BE2C (cell line): ENCODE data around the gene LSAMP.

Experiments used
- DNase-seq: peaks from one replicate; pipeline ENCODE4 v3.0.0-alpha.2; 2020
- H3K27me3 ChIP-seq: fragments of 250-450 bp; sonication (Bioruptor Pico); 2 replicates; pipeline ENCODE4 v1.5.1; 2020; ENCODE audit warnings: mild to moderate bottlenecking
- H3K36me3 ChIP-seq: fragments of 250-450 bp; sonication (Bioruptor Pico); 2 replicates; pipeline ENCODE4 v1.5.1; 2020; ENCODE audit warnings: mild to moderate bottlenecking
- H3K4me1 ChIP-seq: fragments of 250-450 bp; sonication (Bioruptor Pico); 2 replicates; pipeline ENCODE4 v1.5.1; 2020
- H3K4me3 ChIP-seq: 2 replicates; pipeline ENCODE4 v1.5.1; 2011; ENCODE audit warnings: low read depth, low read length
- H3K9me3 ChIP-seq: fragments of 250-450 bp; sonication (Bioruptor Pico); 2 replicates; pipeline ENCODE4 v1.5.1; 2020
- TF ChIP-seq, protein P1 (sequence below): IDR thresholded peaks from 2 replicates; pipeline ENCODE4 v1.5.1; 2012; ENCODE audit warnings: mild to moderate bottlenecking, low read depth, low read length

Gene LSAMP

GRCh38 chr3:116337229-116337628 is 108.1 kb downstream of the LSAMP start:
- Histone ChIP-seq H3K4me3 (no peak overlapping the region), H3K27me3 (no peaks in the 10 kb centered on the region), H3K4me1 (peaks cover 4% of the 10 kb centered on the region; the same call in 1 of the 2 replicates), H3K9me3 (no peaks in the 10 kb centered on the region), H3K36me3 (no peaks in the 10 kb centered on the region)
- no peak for DNase-seq
- TF ChIP-seq, protein P1, sequence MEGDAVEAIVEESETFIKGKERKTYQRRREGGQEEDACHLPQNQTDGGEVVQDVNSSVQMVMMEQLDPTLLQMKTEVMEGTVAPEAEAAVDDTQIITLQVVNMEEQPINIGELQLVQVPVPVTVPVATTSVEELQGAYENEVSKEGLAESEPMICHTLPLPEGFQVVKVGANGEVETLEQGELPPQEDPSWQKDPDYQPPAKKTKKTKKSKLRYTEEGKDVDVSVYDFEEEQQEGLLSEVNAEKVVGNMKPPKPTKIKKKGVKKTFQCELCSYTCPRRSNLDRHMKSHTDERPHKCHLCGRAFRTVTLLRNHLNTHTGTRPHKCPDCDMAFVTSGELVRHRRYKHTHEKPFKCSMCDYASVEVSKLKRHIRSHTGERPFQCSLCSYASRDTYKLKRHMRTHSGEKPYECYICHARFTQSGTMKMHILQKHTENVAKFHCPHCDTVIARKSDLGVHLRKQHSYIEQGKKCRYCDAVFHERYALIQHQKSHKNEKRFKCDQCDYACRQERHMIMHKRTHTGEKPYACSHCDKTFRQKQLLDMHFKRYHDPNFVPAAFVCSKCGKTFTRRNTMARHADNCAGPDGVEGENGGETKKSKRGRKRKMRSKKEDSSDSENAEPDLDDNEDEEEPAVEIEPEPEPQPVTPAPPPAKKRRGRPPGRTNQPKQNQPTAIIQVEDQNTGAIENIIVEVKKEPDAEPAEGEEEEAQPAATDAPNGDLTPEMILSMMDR = peak; percentile 25; the same call in 1 of the 2 replicates

DNA sequence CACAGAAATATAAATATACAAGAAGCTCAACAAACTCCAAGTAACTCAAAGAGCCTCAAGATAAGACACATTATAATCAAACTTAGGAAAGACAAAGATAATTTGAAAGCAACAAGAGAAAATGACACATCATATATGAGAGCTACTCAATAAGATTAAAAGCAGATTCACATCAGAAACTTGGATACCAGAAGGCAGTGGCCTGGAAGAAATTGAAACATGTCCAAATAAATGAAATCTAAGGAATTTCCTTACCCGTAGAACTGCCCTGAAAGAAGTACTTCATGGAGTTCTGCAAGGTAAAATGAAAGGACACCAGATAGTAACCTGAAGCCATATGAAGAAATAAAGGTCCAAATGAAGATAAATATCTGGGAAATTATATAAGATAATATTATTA is 113.9 kb downstream of the LSAMP start:
- Histone ChIP-seq H3K4me3 (no peak overlapping the region), H3K4me1 (no peaks in the 10 kb centered on the region), H3K27me3 (no peaks in the 10 kb centered on the region), H3K9me3 (no peaks in the 10 kb centered on the region), H3K36me3 (no peaks in the 10 kb centered on the region)
- DNase-seq = no peak
- TF ChIP-seq, protein P1 = no peak

- Histone ChIP-seq H3K4me3 (no peak overlapping the region), H3K36me3 (no peaks in the 10 kb centered on the region), H3K4me1 (no peaks in the 10 kb centered on the region), H3K9me3 (no peaks in the 10 kb centered on the region), H3K27me3 (no peaks in the 10 kb centered on the region)
- TF ChIP-seq, protein P1 = no peak
- no peak for DNase-seq
These were observed 122.4 kb downstream of the LSAMP start for GRCh38 chr3:116322750-116323375.

GRCh38 chr3:116318370-116318769 is 126.9 kb downstream of the LSAMP start:
- no peak overlapping the region for H3K4me3 ChIP-seq
- TF ChIP-seq, protein P1 = no peak
- H3K27me3 ChIP-seq = no peaks in the 10 kb centered on the region
- no peak for DNase-seq
- peaks cover 3% of the 10 kb centered on the region for H3K4me1 ChIP-seq
- no peaks in the 10 kb centered on the region for H3K36me3 ChIP-seq
- H3K9me3 ChIP-seq = no peaks in the 10 kb centered on the region

GRCh38 chr3:116316771-116317170 is 128.5 kb downstream of the LSAMP start:
- peaks cover 3% of the 10 kb centered on the region for H3K4me1 ChIP-seq
- no peak for DNase-seq
- no peaks in the 10 kb centered on the region for H3K36me3 ChIP-seq
- TF ChIP-seq, protein P1 = no peak
- no peaks in the 10 kb centered on the region for H3K27me3 ChIP-seq
- no peaks in the 10 kb centered on the region for H3K9me3 ChIP-seq
- H3K4me3 ChIP-seq = no peak overlapping the region

DNA sequence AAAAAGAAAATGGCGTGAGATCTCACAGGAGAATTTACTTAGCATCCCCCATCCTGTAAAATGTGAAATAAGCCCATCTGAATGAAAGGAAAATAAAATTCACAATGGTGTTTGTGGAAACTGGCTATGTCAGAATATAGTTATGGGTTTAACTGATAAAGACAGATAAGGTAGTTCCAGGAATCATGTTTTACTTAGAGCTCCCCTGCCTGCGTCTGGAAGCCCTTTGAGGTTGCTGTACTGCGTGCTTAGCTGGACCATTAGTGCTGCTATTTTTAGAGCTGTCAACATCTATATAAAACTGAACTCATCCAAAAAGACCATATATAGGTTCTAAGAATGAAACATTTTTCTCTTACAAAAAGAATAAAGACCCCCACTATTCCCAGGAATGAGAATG is 130.8 kb downstream of the LSAMP start:
- H3K27me3 ChIP-seq = no peaks in the 10 kb centered on the region
- peak; percentile 14 for DNase-seq

More for the DNA sequence above, 130.8 kb downstream of the LSAMP start:
- Histone ChIP-seq H3K9me3 (no peaks in the 10 kb centered on the region), H3K4me3 (no peak overlapping the region), H3K36me3 (no peaks in the 10 kb centered on the region), H3K4me1 (peaks cover 3% of the 10 kb centered on the region)
- TF ChIP-seq, protein P1 = no peak
